GM18907 (cell line): ENCODE data around the gene NEDD4L.
A peak's percentile ranks its signal among the peaks of the same experiment; 100 is the strongest.

Experiments
- ATAC-seq: cut with Tn5 transposase; IDR thresholded peaks from one replicate; pipeline ENCODE4 v1.9.1; 2021; ENCODE audit warnings: mild to moderate bottlenecking, moderate library complexity; ENCODE audit not compliant: unreplicated experiment

The NEDD4L gene

DNA sequence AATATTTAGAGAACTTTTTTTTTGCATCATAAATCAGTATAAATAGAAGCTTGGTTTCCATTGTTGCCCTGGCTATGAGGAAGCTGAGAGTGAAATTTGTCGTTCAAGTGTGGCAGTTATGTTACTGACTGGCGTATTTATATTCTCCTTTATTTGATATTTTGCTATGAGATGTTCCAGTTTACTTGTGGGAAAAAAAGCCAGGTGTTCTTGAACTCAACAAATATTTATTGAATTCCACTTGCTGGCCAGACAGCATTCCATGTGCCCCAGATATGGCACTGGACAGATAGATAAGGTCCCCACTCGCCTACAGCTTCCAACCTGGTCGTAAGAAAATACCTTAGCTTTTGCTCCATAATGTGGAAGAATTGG is 44.7 kb downstream of the NEDD4L start:
- ATAC-seq: no peak

GRCh38 chr18:58091099-58091611 is 47.1 kb downstream of the NEDD4L start:
- peak; percentile 93 for ATAC-seq

DNA sequence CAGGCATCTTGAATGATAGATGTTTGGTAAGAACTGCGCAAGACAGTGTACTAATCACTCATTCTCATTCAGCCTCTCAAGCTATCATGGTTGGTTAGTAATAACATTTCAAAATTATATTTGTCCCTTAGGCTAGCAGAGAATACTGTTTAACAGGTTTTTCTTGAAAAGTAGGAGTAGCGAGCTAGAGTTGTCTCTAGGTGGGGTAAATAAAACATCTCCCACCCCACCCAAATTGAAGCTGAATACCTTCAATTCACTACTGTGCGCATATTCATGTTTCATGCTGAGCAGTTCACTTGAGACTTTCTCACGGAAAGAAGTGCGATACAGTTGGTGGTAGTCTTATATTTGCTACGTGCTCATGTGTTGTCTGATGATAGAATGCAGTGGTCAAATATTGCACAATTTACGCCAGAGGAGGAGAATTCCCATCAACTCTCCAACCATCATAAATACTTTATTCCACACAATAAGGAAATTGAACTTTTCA is 49.3 kb downstream of the NEDD4L start:
- no peak for ATAC-seq

GRCh38 chr18:58095222-58095621 is 51.2 kb downstream of the NEDD4L start:
- ATAC-seq: no peak

DNA sequence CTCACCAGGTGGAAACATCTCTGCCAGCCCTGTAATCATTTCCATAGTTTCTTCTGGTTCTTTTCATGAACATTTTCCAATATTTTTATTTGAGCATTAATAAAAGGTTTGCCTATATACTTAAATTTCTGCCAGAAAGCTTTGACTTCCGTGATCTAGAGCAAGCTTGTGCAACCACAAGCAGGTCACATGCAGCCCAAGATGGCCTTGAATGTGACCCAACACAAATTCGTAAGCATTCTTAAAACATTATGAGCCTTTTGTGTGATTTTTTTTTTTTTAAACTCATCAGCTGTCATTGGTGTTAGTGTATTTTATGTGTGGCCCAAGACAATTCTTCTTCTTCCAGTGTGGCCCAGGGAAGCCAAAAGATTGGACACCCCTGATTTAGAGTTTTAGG is 51.6 kb downstream of the NEDD4L start:
- ATAC-seq: no peak

DNA sequence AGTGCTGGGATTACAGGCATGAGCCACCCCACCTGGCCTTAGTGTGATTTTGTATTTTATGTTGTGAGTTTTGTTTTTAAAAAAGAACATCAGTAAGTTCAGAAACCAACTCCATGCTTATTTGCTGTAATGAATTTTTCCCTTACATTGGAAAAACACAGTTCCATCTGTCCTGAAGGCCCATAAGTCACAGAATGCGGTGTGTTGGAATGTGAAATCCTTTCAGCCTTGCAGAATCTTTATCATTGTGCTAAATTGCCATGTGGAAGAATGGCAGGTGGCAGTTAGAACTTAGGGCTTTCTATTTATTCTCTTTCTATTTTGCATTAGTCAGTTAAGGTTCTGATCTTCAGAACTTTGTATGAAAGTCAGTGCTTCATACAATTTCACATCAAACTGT is 52.6 kb downstream of the NEDD4L start:
- no peak for ATAC-seq

- ATAC-seq: no peak
Observed at GRCh38 chr18:58097121-58097906, 53.3 kb downstream of the NEDD4L start.

DNA sequence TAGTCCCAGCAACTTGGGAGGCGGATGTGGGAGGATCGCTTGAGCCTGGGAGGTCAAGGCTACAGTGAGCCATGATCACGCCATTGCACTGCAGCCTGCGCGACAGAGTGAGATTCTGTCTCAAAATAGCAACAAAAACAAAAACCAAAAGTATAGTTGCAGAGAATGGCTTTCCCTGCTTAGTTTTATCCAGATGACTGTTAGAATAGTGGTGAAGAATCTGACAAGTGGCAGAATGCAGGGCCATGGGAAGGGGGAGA is 53.8 kb downstream of the NEDD4L start:
- ATAC-seq: no peak

DNA sequence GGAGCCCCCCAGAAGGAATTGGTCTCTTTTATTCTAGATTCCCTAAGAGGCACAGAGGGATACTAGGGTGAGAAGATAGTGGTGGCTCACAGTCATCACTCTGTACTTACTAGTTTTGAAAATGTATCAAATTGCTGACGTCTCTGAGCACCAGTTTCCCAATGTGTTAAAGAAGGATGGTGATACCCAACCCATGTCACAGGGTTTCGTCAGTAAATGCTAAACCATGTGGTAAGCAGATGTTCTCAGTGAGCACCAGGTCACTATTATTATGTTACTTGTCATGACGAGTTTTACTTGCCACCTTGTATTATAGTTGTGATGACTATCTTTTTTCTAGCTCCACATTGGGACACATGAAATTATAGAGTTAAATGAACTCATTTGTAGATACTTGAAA is 54.7 kb downstream of the NEDD4L start:
- ATAC-seq: no peak

- peak; percentile 53 for ATAC-seq
Observed at GRCh38 chr18:58100154-58100553, 56.1 kb downstream of the NEDD4L start.

DNA sequence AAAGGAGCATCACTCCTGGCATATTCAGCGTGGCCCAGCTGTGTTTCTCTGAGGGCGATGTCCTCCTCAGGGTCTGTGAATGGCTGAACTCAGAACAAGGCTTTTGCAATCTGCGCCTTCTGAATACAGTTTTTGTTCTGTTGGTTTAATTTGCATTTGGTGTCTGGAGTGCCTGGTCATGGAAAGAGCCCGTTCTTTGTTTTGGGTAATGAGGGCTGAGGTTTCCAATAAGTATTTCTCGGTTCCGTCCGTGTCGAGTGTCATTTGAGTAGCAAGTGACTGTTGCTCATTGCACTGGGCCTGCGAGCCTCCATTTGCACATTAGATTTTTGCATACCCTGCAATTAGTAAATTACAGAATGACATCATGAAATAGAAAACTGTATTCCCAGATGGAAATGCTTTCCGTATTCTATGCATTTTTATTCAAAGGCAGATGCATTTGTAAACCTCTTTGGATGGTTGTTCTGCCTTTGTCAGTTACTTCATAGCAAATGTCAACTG is 57.3 kb downstream of the NEDD4L start:
- ATAC-seq: peak; percentile 63

GRCh38 chr18:58102018-58102417 is 58.0 kb downstream of the NEDD4L start:
- ATAC-seq: no peak

DNA sequence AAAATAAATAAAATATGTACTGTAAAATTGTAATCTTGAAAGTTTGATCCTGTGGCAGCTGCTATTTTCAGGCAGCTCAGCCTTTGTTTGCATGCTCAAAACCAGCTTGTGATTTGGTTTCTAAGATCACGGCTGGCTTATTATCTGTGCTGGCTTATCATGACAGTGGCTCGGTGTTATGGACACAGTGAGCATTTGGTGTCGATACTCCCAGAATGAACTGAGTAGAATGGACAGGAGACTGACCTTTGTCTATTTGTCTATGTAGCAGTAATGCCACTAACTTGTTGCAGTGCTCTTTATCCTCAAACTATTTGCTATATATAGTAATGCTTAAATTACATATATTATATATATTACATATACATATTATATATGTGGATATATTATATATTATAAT is 58.8 kb downstream of the NEDD4L start:
- ATAC-seq: no peak

- no peak for ATAC-seq
Observed at GRCh38 chr18:58103339-58103985, 59.4 kb downstream of the NEDD4L start.

DNA sequence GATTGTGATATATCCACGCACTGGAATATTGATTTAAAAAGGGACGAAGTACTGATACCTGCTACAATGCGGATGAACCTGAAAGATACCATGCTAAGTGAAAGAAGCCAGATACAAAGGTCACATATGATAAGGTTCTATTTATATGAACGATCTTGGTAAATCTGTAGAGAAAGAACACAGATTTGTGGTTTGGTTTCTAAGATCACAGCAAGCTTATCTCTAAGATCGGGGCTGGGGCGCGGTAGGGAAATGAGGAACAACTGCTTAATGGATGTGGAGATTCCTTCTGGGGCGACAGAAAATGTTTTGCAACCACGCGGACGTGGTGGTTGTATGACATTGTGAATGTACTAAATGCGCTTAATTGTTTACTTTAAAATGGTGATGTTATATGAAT is 60.1 kb downstream of the NEDD4L start:
- ATAC-seq: no peak

- no peak for ATAC-seq
Observed at GRCh38 chr18:58105206-58105887, 61.3 kb downstream of the NEDD4L start.

GRCh38 chr18:58105888-58106260 is 61.8 kb downstream of the NEDD4L start:
- ATAC-seq: no peak

DNA sequence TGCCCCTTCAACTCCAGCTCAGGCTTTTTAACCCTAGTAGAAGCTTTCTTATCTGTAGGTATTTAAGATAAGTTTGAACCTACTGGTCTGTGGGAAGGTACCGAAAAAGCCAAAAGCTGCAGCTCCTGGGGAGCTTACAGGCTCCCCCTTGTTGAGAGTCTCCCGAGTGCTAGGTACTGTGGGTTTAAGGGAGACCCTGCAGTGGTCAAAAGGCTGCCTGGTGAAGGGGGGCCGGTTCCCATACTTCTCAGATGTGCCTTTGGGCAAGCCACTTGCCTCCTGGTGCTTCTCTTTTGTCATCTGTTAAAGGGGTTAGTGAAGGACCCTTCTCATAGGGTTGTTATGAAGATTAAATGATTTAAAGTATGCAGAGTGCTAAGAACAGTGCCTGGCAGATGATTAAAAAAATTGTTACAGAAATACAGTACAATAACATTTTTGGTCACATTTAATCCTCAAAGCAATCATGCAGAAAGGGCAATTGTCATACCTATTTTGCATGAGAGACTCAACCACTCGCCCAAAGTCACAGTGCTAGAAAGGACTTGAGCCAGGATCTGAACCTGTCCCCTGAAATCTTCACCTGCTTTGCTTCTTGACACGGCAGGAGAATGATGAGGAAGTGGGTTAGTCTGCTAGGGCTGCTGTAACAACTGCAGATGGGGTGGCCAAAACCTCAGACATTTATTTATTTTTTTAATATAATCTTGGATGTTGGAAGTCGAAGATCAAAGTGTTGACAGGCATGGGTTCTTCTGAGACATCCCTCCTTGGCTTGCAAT is 62.5 kb downstream of the NEDD4L start:
- ATAC-seq: no peak

- no peak for ATAC-seq
Observed at GRCh38 chr18:58109256-58109655, 65.2 kb downstream of the NEDD4L start.

DNA sequence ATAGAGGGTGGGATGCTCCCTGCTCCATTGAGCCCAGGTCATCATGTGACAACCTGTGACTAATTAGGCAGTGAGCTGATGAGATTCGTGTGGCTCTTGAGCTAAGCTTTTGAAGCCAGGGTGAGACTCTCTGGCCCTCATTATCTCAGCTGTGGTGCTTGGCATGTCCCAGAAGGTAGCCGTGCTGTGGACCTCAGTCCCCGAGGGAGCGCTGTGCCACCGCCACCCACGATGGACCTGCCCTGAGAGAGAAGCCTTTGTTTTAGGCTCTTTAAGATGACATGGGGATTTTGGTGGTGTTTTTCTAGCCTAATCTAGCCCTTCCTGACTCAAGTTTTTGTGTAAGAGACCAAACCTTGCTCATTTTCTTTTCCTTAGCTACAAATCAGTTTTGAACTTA is 66.4 kb downstream of the NEDD4L start:
- peak; percentile 48 for ATAC-seq

GRCh38 chr18:58112174-58112573 is 68.1 kb downstream of the NEDD4L start:
- no peak for ATAC-seq
